HG03095 (cell line): Measurements from ENCODE around the gene ABCA7.

ENCODE experiments used
- ATAC-seq: cut with Tn5 transposase; IDR thresholded peaks from one replicate; pipeline ENCODE4 v1.9.1; 2021; ENCODE audit warnings: moderate library complexity; ENCODE audit not compliant: unreplicated experiment

ABCA7 gene

DNA sequence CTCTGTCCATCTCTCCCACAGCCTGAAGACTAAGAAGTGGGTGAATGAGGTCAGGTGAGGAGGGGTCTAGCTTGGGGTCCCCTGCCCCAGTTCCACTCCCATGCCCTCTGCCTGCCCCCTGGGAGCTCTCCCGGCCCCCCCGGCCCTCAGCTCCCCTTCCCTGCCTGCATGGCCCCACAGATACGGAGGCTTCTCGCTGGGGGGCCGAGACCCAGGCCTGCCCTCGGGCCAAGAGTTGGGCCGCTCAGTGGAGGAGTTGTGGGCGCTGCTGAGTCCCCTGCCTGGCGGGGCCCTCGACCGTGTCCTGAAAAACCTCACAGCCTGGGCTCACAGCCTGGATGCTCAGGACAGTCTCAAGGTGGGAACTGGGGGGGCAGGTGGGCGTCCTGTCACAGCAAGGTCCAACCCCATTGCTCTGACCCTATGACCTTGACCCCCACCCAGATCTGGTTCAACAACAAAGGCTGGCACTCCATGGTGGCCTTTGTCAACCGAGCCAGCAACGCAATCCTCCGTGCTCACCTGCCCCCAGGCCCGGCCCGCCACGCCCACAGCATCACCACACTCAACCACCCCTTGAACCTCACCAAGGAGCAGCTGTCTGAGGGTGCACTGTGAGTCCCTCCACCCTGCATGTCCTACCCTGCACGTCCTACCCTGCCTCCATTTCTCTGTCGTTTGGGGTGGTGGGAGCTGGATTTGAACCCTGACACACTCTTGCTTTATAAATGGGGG lies 16.1 kb downstream of the ABCA7 start:
- ATAC-seq = no peak

- no peak for ATAC-seq
Observed at GRCh38 chr19:1057176-1057855, 17.4 kb downstream of the ABCA7 start.

DNA sequence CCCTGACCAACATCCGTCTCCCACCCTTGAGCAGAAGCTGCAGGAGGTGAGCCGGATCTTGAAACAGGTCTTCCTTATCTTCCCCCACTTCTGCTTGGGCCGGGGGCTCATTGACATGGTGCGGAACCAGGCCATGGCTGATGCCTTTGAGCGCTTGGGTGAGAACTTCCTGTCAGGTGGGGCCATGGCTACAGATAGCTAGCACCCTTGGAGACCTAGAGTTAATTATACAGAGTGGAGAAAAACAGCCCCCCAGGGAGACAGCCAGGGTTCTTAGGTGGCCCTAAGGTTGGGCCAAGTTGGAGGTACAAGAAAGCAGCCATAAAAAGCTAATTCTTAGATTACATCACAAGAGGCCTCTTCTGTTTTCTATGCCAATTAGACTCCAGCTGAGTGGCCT lies 18.2 kb downstream of the ABCA7 start:
- no peak for ATAC-seq

- no peak for ATAC-seq
Observed at GRCh38 chr19:1060689-1061088, 20.8 kb downstream of the ABCA7 start.

DNA sequence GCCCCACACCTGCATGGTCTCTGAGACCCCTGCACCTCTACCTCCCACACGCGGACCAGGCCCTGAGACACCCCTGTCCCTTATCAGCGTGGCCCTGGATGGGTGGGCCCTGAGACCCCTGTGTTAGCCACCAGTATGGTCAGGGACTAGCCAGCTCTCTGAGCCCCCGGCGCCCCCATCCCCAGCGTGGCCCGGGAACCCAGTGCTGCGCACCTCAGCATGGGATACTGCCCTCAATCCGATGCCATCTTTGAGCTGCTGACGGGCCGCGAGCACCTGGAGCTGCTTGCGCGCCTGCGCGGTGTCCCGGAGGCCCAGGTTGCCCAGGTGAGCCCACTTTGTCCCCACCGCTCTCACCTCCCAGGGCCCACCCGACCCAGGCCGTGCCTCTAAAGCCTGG lies 22.1 kb downstream of the ABCA7 start:
- ATAC-seq = no peak

DNA sequence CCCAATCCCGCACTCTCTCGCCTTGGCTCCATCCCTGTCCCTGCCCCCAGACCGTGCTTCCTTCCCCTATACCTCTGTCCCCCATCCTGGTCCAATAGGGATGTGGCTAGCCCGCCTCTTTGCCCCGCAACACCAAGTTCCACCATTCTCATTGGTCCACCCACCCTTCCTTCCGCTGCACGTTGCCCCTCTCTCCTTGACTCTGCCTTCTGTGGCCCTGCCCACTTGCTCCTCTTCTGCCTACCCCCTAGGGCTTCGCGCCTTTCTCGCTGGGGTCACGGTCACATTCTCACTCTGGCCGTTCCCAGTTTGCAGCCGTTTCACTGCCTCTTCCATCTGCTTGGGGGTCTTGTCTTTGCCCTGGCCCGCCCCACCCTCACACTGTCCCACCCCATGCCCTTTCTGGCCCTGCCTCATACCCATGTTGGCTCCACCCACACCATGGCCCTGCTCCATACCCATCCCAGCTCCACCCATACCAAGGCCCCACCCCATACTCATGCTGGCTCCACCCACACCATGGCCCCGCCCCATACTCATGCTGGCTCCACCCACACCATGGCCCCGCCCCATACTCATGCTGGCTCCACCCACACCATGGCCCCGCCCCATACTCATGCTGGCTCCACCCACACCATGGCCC lies 22.6 kb downstream of the ABCA7 start:
- no peak for ATAC-seq

DNA sequence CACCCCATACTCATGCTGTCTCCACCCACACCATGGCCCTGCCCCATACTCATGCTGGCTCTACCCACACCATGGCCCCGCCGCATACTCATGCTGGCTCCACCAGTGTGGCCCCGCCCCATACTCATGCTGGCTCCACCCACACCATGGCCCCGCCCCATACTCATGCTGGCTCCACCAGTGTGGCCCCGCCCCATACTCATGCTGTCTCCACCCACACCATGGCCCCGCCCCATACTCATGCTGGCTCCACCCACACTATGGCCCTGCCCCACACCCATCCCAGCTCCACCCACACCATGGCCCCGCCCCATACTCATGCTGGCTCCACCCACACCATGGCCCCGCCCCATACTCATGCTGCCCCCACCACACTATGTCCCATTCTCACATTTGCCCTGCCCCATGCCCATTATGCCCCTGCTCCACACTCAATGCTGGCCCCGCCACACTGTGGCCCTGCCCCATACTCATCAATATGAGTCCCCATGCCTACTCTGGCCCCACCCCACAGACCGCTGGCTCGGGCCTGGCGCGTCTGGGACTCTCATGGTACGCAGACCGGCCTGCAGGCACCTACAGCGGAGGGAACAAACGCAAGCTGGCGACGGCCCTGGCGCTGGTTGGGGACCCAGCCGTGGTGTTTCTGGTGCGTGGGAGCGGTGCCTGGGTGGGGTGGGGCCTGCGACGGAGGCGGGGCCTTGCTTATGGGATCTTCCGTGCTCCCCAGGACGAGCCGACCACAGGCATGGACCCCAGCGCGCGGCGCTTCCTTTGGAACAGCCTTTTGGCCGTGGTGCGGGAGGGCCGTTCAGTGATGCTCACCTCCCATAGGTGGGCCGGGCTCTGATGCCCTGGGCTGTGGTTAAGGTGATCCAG lies 23.4 kb downstream of the ABCA7 start:
- ATAC-seq = no peak

DNA sequence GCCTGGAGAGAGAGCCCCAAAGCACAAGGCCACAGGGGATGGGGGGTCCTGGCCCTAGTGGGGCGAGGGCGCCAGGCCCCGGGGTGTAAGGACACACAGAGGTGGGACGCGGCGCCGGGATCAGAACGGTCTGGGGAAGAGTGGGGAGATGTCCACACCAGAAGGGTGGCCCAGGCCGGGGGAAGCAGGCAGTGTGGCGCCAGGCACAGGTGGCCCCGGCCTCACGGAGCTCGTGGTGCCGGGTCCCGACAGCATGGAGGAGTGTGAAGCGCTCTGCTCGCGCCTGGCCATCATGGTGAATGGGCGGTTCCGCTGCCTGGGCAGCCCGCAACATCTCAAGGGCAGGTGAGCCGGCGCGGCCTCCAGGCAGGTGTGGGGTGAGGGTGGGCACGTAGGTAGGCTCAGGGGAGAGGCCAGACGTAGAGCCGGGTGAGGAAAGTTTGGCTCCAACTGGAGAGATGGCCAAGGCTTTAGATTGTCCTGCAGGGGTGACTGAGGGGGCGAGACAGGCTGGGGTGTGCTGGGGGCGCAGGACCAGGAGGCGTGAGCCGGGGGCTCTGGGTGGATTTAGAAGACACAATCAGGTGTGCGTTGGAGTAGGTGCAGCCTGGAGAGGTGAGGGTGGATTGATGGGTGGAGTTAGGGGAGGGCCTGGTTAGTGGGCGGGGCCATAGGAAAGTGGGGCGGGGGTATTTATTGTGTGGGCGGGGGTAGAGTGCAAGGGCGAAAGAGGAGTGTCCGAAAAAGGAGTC lies 24.2 kb downstream of the ABCA7 start:
- ATAC-seq = no peak

DNA sequence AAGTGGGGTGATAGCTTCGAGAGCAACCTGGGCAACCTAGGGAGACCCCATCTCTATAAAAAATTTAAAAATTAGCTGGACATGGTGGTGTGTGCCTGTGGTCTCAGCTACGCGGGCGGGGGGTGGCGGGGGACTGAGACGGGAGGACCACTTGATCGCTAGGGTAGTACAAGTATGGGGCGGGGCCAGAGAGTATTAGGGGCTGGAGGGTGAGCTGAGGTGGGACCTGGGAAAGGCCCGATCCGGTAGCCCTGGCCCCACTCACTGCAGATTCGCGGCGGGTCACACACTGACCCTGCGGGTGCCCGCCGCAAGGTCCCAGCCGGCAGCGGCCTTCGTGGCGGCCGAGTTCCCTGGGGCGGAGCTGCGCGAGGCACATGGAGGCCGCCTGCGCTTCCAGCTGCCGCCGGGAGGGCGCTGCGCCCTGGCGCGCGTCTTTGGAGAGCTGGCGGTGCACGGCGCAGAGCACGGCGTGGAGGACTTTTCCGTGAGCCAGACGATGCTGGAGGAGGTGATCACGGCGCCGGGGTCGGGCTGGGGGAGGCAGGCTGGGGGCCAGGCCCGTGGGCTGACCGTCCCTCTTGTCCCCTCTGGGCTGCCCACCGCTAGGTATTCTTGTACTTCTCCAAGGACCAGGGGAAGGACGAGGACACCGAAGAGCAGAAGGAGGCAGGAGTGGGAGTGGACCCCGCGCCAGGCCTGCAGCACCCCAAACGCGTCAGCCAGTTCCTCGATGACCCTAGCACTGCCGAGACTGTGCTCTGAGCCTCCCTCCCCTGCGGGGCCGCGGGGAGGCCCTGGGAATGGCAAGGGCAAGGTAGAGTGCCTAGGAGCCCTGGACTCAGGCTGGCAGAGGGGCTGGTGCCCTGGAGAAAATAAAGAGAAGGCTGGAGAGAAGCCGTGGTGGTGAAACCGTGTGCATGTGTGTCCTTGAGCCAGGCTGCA lies 25.0 kb downstream of the ABCA7 start:
- no peak for ATAC-seq

DNA sequence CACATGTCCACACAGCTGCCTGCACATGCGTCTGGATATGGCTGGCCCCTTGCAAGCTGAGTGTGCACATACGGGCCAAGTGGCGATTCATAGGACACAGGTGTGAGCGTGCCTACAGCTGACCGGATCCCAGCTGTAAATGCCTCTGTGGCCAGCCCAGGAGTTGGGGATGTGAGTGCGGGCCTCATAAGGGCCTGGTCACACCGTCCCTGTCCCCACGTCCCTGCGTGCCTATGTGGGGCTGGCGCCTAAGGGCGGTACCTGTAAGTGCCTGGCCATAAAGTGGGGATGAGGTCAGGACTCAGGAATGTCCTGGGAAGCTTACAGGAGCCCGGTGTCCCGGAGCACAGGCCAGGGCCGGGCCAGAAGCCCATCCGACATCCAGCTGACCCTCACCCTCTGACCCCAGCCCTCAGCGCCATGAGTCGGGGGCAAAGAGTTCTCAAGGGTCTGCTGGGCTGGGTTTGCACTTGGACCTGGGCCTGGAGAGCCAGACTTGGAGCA lies 25.8 kb downstream of the ABCA7 start:
- no peak for ATAC-seq

- ATAC-seq = no peak
Observed at GRCh38 chr19:1066251-1066747, 26.4 kb downstream of the ABCA7 start.

DNA sequence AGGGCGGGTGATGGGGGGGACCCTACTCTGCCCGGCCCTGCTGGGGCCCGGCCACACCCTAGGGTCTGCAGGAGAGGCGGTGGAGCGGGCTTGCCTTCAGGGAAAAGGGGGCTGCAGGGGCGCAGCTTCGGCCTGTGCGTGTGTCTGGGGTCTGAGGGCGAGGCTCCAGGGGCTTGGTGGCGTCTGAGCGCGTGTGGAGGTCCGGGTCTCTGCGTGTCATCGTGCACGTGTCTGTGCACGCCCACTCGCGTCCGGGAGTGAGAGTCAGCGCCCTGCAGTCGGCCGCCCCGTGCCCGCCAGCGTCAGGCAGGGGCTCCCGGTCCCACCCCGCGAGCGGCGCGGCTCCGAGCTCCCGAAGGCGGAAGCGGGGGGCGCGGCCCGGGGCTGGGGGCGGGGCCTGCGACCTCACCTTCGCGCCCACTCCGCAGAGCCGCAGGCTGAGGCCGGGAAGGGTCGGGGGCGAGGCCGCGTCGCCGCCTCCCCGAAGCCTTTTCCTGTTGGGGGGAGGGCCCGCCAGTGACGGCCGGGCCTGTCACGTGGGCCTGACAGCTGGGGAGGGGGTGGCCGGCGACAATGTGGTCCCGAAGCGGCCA lies 26.9 kb downstream of the ABCA7 start, which contains the start of gene ARHGAP45:
ARHGAP45 (plus strand) TSS at position 420 of the 593 bp plus-strand sequence. CDS start 239 bp downstream, outside the sequence.
- peak; percentile 34 for ATAC-seq

GRCh38 chr19:1067341-1067957 lies 27.5 kb downstream of the ABCA7 start:
- peak; percentile 14 for ATAC-seq

GRCh38 chr19:1068009-1069001 lies 28.4 kb downstream of the ABCA7 start:
- no peak for ATAC-seq

- no peak for ATAC-seq
Observed at GRCh38 chr19:1069009-1069779, 29.3 kb downstream of the ABCA7 start.

- ATAC-seq = no peak
Observed at GRCh38 chr19:1070576-1070930, 30.6 kb downstream of the ABCA7 start.
